ENCODE measurements around the gene MSI2. TPM values are rescaled to one million over a fixed set of nuclear protein-coding genes. Genes with fewer than 3 reads are reported as not detected.

Gene MSI2
- total RNA-seq, 4 donors from 2014 or later, result 14.9 to 24.4 (median 19.8) TPM

- DNase-seq (ENCODE audit: low spot score), result no peak
- TF ChIP-seq CTCF (IDR thresholded peaks at IDR 0.05), result no peak
- no peak for ATAC-seq (ENCODE audit: low FRiP score)
Observed at GRCh38 chr17:57677858-57678257, 421.5 kb downstream of the MSI2 start.

- ATAC-seq (ENCODE audit: low FRiP score) (no peak), DNase-seq (ENCODE audit: low spot score) (no peak)
- TF ChIP-seq CTCF (IDR thresholded peaks at IDR 0.05), result no peak
Observed at GRCh38 chr17:57678393-57678792, 422.1 kb downstream of the MSI2 start.

- no peak for TF ChIP-seq CTCF (IDR thresholded peaks at IDR 0.05)
- ATAC-seq (ENCODE audit: low FRiP score) (no peak), DNase-seq (ENCODE audit: low spot score) (no peak)
Observed at GRCh38 chr17:57679356-57679755, 423.0 kb downstream of the MSI2 start.

- DNase-seq (ENCODE audit: low spot score) (no peak), ATAC-seq (ENCODE audit: low FRiP score) (no peak)
- no peak for TF ChIP-seq CTCF (IDR thresholded peaks at IDR 0.05)
Observed at GRCh38 chr17:57679906-57680695, 423.8 kb downstream of the MSI2 start.

GRCh38 chr17:57682701-57683100, 426.4 kb downstream of the MSI2 start:
- no peak for DNase-seq (ENCODE audit: low spot score)
- TF ChIP-seq CTCF (IDR thresholded peaks at IDR 0.05), result no peak
- no peak for ATAC-seq (ENCODE audit: low FRiP score)

GRCh38 chr17:57684711-57685498, 428.6 kb downstream of the MSI2 start:
- no peak for DNase-seq (ENCODE audit: low spot score)
- no peak for TF ChIP-seq CTCF (IDR thresholded peaks at IDR 0.05)

More at GRCh38 chr17:57684711-57685498, 428.6 kb downstream of the MSI2 start:
- ATAC-seq (ENCODE audit: low FRiP score), result no peak
